Ecto neural progenitor cell (in vitro differentiated cells): ENCODE data around the gene DCST1.
A peak's percentile ranks its signal among the peaks of the same experiment; 100 is the strongest.

Source experiments
- DNase-seq: peaks from one replicate; pipeline ENCODE4 v3.0.0-alpha.2; 2018; ENCODE audit warnings: low spot score

DCST1 gene

GRCh38 chr1:155035936-155036335 lies 2.3 kb downstream of the DCST1 start:
- no peak for DNase-seq

- no peak for DNase-seq
These were observed 3.4 kb downstream of the DCST1 start for GRCh38 chr1:155037043-155037442.

- no peak for DNase-seq
These were observed 4.3 kb downstream of the DCST1 start for GRCh38 chr1:155037851-155038441.

GRCh38 chr1:155038602-155039307 lies 5.1 kb downstream of the DCST1 start:
- DNase-seq, result no peak

- no peak for DNase-seq
These were observed 5.7 kb downstream of the DCST1 start for GRCh38 chr1:155039308-155039669.

GRCh38 chr1:155040358-155041093 lies 6.9 kb downstream of the DCST1 start:
- no peak for DNase-seq

GRCh38 chr1:155042789-155043188 lies 9.2 kb downstream of the DCST1 start:
- DNase-seq, result no peak

- DNase-seq, result no peak
These were observed 9.7 kb downstream of the DCST1 start for GRCh38 chr1:155043301-155043702.

GRCh38 chr1:155043793-155044192 lies 10.2 kb downstream of the DCST1 start:
- DNase-seq, result no peak

- no peak for DNase-seq
These were observed 10.7 kb downstream of the DCST1 start for GRCh38 chr1:155044365-155044764.

GRCh38 chr1:155044812-155045657 lies 11.4 kb downstream of the DCST1 start:
- peak; percentile 79 for DNase-seq

- DNase-seq, result no peak
These were observed 15.1 kb downstream of the DCST1 start for GRCh38 chr1:155048449-155049334.

- DNase-seq, result no peak
These were observed 16.3 kb downstream of the DCST1 start for GRCh38 chr1:155049651-155050559.

GRCh38 chr1:155050560-155051341 lies 17.1 kb downstream of the DCST1 start, which contains the start of gene ADAM15:
TSS of gene ADAM15 (plus strand) at chr1:155051316. CDS start at chr1:155051387, 71 bp downstream.
- peak; percentile 92 for DNase-seq

GRCh38 chr1:155051342-155051776 lies 17.7 kb downstream of the DCST1 start:
- DNase-seq, result no peak

GRCh38 chr1:155051777-155052398 lies 18.3 kb downstream of the DCST1 start:
- no peak for DNase-seq

- DNase-seq, result no peak
These were observed 19.1 kb downstream of the DCST1 start for GRCh38 chr1:155052439-155053395.
